Activated CD4-positive, alpha-beta T cell treated with anti-CD3 and anti-CD28 coated beads, Interleukin-10, Interleukin-2, amounts not matched to agents 100 ng/mL and 50 ng/mL, durations not matched to agents 16 hours and 8 hours (primary cell): ENCODE results near the gene PLA2G4F.
A peak's percentile ranks its signal among the peaks of the same experiment; 100 is the strongest.

Experiments used
- DNase-seq: peaks from one replicate; pipeline ENCODE4 v3.0.0-alpha.2; 2020

Gene PLA2G4F

GRCh38 chr15:42156243-42156922, at the start of gene PLA2G4F:
Gene PLA2G4F (minus strand): TSS chr15:42156636. CDS start chr15:42156549, 87 bp downstream.
- DNase-seq = no peak

DNA sequence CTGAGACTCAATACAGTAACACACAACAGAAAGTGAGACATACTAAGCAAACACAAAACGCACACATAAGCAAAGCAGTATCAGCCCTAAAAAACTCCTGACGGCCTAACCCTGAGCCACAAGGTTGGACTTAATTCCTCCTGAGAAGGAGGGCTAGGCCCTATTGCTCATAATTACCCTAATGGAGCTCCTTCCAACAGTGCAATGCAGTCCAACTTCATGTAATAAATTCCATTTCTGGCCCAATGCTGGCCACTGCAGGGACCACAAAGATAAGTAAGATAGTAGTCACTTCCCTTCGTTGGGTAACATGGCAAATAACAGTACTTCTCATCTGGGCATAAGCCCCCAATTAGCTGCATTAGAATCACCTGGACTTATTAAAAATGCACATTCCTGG, 47.5 kb upstream of the PLA2G4F start:
- no peak for DNase-seq

DNA sequence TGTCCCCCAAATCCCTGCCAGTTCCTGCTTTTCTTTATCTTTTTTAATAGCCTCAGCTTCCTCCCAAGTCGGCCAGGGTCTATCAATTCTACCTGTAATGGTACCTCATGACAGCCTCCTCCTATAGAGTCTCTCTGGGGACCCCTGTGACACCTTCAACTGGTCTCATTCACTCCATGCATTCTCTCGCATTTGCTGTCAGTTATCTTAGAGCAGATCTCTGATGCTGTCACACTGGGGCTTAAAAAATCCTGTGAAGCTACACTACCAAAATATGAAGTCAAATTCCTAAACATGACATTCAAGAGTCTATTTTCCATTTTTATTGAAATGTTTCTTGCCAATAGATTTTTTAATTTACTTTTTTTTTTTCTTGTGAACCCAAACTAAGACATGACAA, 46.2 kb upstream of the PLA2G4F start:
- DNase-seq = no peak

GRCh38 chr15:42201801-42202200, 45.4 kb upstream of the PLA2G4F start:
- DNase-seq = no peak

GRCh38 chr15:42199126-42199525, 42.7 kb upstream of the PLA2G4F start:
- DNase-seq = no peak

- DNase-seq = no peak
Measured at GRCh38 chr15:42198516-42198915, 42.1 kb upstream of the PLA2G4F start.

GRCh38 chr15:42194513-42194912, 38.1 kb upstream of the PLA2G4F start:
- peak; percentile 42 for DNase-seq

GRCh38 chr15:42193383-42193782, 36.9 kb upstream of the PLA2G4F start:
- peak; percentile 62 for DNase-seq

GRCh38 chr15:42191610-42192346, 35.3 kb upstream of the PLA2G4F start:
- peak; percentile 39 for DNase-seq

GRCh38 chr15:42190370-42190769, 33.9 kb upstream of the PLA2G4F start:
- no peak for DNase-seq

GRCh38 chr15:42185801-42186200, 29.4 kb upstream of the PLA2G4F start:
- DNase-seq = no peak

- DNase-seq = no peak
Measured at GRCh38 chr15:42184736-42185135, 28.3 kb upstream of the PLA2G4F start.

- no peak for DNase-seq
Measured at GRCh38 chr15:42184296-42184695, 27.9 kb upstream of the PLA2G4F start.

DNA sequence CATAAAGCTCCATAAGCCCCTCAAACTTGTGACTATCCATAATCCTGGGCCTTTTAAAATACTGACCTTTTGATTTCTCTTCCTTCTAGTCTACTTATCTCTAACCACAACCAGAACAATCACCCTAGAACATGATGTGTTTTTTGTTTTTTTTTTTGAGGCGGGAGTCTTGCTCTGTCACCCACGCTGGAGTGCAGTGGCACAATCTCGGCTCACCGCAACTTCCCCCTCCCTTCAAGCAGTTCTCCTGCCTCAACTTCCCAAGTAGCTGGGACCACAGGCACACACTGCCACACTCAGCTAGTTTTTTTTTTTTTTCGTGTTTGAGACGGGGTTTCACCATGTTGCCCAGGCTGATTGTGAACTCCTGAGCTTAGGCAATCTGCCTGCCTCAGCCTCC, 26.5 kb upstream of the PLA2G4F start:
- DNase-seq = no peak

DNA sequence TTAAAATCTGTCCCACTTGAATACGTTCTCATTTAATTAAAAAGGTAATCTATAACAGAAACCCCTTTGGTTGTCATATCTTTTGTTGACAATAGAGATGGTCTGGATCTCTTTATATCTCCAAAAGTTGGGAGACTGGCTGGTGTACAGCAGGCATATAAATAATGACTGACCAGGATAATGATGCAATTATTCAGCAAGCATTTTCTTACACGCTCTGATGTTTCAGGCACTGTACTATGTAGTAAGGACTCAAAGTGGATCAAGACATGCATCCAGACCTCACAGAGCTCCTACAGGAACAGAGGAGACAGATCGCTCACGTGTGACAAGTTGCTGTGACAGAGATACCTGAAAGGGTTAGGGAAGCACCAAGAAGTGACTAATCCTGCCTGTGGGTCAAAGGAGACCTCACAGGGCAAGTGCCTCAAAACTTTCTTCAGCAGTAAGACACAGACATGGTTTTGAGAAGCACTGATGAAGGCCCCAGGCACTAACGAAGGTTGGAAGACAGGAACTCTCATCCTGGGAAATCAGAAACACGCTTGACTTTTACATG, 26.0 kb upstream of the PLA2G4F start:
- no peak for DNase-seq

DNA sequence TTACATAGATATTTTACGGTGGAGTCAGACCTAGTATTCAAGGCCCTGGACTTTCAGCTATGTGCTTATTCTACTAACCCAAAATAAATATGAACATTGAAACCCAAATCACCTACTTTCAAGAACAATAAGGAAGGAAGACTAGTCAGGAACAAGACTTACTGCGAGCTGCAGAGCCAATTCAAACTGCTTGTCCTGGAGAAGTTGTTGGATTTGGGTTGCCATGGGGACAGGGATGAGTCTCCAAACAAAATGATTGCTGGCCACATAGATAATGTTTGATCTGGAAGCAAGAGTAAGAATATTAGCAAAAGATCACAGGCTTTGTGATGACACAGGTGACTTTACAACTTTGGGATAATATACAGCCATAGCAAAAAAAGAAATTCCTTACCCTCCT, 21.6 kb upstream of the PLA2G4F start:
- no peak for DNase-seq

- no peak for DNase-seq
Measured at GRCh38 chr15:42175671-42176070, 19.2 kb upstream of the PLA2G4F start.

GRCh38 chr15:42172475-42172874, 16.0 kb upstream of the PLA2G4F start:
- DNase-seq = no peak

- DNase-seq = no peak
Measured at GRCh38 chr15:42171795-42172194, 15.4 kb upstream of the PLA2G4F start.

DNA sequence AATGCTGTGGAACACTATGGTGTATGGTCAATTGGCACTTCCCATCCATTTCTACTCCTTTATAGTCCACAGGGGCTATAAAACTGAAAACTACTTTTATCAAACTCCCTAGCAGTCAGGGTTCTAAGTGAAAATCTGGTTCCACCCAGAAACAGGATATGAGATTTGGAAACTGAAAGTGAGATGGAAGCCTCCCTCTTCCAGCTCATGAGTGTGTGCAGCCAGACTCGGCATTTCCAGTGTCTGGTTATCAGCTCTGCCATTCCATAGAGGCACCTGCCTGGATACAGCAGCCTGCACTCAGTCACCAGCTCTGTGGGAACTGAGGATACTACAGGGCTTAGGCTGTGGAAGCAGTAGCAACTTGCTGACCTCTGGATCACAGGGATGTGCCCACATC, 14.7 kb upstream of the PLA2G4F start:
- DNase-seq = peak; percentile 23

DNA sequence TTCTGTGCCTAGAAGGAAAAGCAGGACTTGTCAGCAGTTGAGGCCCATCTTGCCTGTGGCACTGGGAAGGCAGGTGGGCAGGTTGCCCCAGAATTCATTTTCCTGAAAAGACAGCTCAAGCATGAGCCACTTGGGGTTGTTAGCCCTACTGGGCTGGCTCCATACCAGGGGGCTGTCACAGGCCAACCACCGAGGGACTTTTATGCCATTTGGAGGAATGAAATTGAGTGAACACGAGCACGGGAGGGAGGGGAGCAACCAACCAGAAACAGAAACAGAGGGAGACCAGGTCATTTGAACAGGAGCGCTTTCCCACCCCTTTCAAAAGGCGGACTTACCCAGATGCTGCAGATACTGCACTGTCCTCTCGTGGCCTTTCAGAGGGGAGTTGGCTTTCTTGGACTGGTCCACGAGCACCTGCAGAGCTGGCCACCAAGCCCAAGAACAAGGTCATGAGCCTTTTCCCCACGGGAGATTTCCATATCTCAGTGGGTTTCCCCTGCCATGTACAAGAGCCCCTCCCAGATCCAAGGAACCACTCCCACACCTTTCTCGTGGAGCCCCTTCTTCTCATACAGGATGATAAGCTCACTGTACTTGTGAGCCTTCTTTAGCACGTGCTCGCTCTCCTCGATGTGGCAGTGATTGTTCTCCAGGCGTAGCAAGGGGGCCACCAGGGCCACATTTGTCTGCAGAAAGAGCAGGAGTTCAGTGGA, 9.9 kb upstream of the PLA2G4F start:
- DNase-seq = no peak

DNA sequence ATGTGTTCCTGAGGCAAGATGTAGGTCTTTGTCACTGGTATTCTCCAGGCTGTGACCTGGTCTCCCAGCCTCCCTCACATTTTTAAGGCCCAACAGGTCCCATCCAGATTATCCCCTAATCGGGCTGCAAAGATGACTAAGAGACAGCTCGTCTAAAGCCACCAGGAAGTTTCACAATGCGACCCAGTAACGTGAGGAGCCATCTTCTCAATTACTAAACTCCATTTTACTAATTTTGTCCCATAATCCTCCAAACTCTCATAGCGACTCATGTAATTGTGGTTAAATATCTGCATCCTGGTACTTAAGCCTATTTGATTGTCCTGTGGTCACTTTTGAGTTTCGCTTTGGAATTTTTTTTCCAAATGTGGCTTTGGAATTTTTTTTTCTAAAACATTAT, 8.7 kb upstream of the PLA2G4F start:
- DNase-seq = no peak

DNA sequence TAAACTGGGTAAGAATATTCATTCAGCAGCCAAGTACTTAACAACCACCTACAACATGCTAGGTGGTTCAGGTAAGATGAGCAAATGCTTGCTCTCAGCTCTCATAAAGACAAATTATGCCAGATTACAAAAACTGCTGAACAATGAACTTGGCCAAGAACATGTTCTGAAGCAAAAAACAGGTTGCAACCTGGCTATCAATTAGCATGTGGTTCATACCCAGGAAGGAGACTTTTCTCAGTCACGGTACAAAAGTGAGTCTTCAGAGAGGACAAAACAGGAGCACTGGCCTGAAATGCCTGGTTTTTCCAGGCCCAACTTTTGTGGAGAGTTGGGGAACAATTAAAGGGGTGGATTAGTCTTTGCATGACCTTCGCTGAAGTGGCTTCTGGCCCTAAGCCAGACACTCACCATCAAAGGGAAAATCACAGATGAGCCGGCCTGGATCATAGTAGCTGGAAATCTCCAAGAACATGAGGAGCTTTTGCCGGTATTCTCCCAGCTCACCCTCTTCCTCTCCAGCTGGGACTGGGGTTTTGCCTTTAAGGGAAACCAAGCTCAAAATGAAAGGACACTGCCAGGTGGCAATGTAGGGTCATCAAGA, 7.6 kb upstream of the PLA2G4F start:
- DNase-seq = no peak
